OCI-LY1 (cell line): ENCODE data around the gene LRRIQ3.

ENCODE experiments used
- H2AFZ ChIP-seq: fragments of 200-600 bp; sonication (generic), shearing (Covaris generic); 2 replicates; pipeline ENCODE4 v1.6.0; 2014; ENCODE audit warnings: antibody characterized with exemption, mild to moderate bottlenecking, low read length
- H3F3A ChIP-seq: fragments of 200-600 bp; sonication (generic), shearing (Covaris generic); 2 replicates; pipeline ENCODE4 v1.6.0; 2014; ENCODE audit warnings: mild to moderate bottlenecking, antibody characterized with exemption, low read length, moderate library complexity; ENCODE audit not compliant: insufficient read depth
- H3K27ac ChIP-seq: fragments of 200-600 bp; sonication (generic); 2 replicates; pipeline ENCODE4 v1.5.1; 2014; ENCODE audit warnings: low read length, mixed run types, mild to moderate bottlenecking, low read depth; ENCODE audit not compliant: poor library complexity, severe bottlenecking
- H3K27me3 ChIP-seq: fragments of 200-600 bp; sonication (generic); 2 replicates; pipeline ENCODE4 v1.6.0; 2014; ENCODE audit warnings: antibody characterized with exemption, mild to moderate bottlenecking, low read length, moderate library complexity; ENCODE audit not compliant: insufficient read depth
- H3K36me3 ChIP-seq: fragments of 200-600 bp; sonication (generic); 2 replicates; pipeline ENCODE4 v1.6.1; 2014; ENCODE audit warnings: mild to moderate bottlenecking, antibody characterized with exemption, low read length, moderate library complexity, mixed read lengths; ENCODE audit not compliant: insufficient read depth
- H3K4me1 ChIP-seq: fragments of 200-600 bp; sonication (generic); 2 replicates; pipeline ENCODE4 v1.5.1; 2014; ENCODE audit warnings: mild to moderate bottlenecking, low read length, moderate library complexity; ENCODE audit not compliant: insufficient read depth, severe bottlenecking
- H3K4me2 ChIP-seq: fragments of 200-600 bp; sonication (generic), shearing (Covaris generic); 2 replicates; pipeline ENCODE4 v1.6.1; 2014; ENCODE audit warnings: low read length
- H3K4me3 ChIP-seq: fragments of 200-600 bp; sonication (generic); 2 replicates; pipeline ENCODE4 v1.5.1; 2014; ENCODE audit warnings: low read length, low read depth, mild to moderate bottlenecking, mixed read lengths; ENCODE audit not compliant: poor library complexity, severe bottlenecking
- H3K79me2 ChIP-seq: fragments of 200-600 bp; shearing (Covaris generic); 2 replicates; pipeline ENCODE4 v1.6.1; 2016; ENCODE audit warnings: mixed run types, low read length, mixed read lengths; ENCODE audit not compliant: insufficient read depth
- H3K9ac ChIP-seq: fragments of 200-600 bp; sonication (generic), shearing (Covaris generic); 2 replicates; pipeline ENCODE4 v1.6.1; 2014; ENCODE audit warnings: mild to moderate bottlenecking, low read length, mixed read lengths
- H3K9me2 ChIP-seq: fragments of 200-600 bp; sonication (generic), shearing (Covaris generic); 2 replicates; pipeline ENCODE4 v1.6.1; 2014; ENCODE audit warnings: low read depth, mild to moderate bottlenecking, low read length, mixed read lengths
- H3K9me3 ChIP-seq: fragments of 200-600 bp; shearing (Covaris generic); 2 replicates; pipeline ENCODE4 v1.6.1; 2014; ENCODE audit warnings: low read length, mixed read lengths
- H4K20me1 ChIP-seq: fragments of 200-600 bp; sonication (generic), shearing (Covaris generic); 2 replicates; pipeline ENCODE4 v1.6.0; 2016; ENCODE audit warnings: mild to moderate bottlenecking, low read length; ENCODE audit not compliant: insufficient read depth
- CTCF ChIP-seq: fragments of 200-600 bp; sonication (generic), shearing (Covaris generic); IDR thresholded peaks from 2 replicates; pipeline ENCODE4 v1.5.1; 2017; ENCODE audit warnings: mild to moderate bottlenecking, antibody characterized with exemption, low read length, moderate library complexity, mixed read lengths
- EZH2 ChIP-seq: fragments of 200-600 bp; sonication (generic), shearing (Covaris generic); IDR thresholded peaks from 2 replicates; pipeline ENCODE4 v1.8.0; 2017; ENCODE audit warnings: borderline replicate concordance, mixed run types, mild to moderate bottlenecking, antibody characterized with exemption, low read length, moderate library complexity, mixed read lengths

LRRIQ3 gene

GRCh38 chr1:74197657-74198552 is at the start of gene LRRIQ3, which contains the start of gene FPGT:
LRRIQ3 (minus strand) TSS chr1:74198176; CDS start chr1:74183684, 14,492 bp downstream.
FPGT (plus strand) TSS chr1:74198242; CDS start chr1:74198279, 37 bp downstream.
- H3K9ac ChIP-seq: peak within 1 kb of the TSS; percentile 81
- no peaks in the 10 kb centered on the region for H3K79me2 ChIP-seq
- peak within 1 kb of the TSS; percentile 77 for H3K4me3 ChIP-seq
- peak within 1 kb of the TSS; percentile 94 for H2AFZ ChIP-seq
- H3K4me2 ChIP-seq: peak within 1 kb of the TSS; percentile 81
- peaks cover 18% of the 10 kb centered on the region for H3K4me1 ChIP-seq
- no peaks in the 10 kb centered on the region for H3K27me3 ChIP-seq
- H3K36me3 ChIP-seq: no peaks in the 10 kb centered on the region; the same call in 1 of the 2 replicates
- TF ChIP-seq EZH2 (no peak), CTCF (no peak)
- H3K9me2 ChIP-seq: no peaks in the 10 kb centered on the region
- H3F3A ChIP-seq: no peaks in the 10 kb centered on the region
- H3K27ac ChIP-seq: peak within 1 kb of the TSS; percentile 49
- no peaks in the 10 kb centered on the region for H3K9me3 ChIP-seq
- H4K20me1 ChIP-seq: no peaks in the 10 kb centered on the region

- Histone ChIP-seq H3K4me1 (no peaks in the 10 kb centered on the region), H3K27ac (no peak overlapping the region), H3K36me3 (no peaks in the 10 kb centered on the region), H3K4me3 (no peak overlapping the region), H3K9me2 (no peaks in the 10 kb centered on the region), H3K9me3 (no peaks in the 10 kb centered on the region), H4K20me1 (no peaks in the 10 kb centered on the region), H3K4me2 (no peak overlapping the region), H3F3A (no peaks in the 10 kb centered on the region), H3K79me2 (no peaks in the 10 kb centered on the region), H2AFZ (no peak overlapping the region), H3K9ac (no peak overlapping the region), H3K27me3 (no peaks in the 10 kb centered on the region)
- TF ChIP-seq EZH2 (no peak), CTCF (no peak)
These were observed 48.3 kb upstream of the LRRIQ3 start for GRCh38 chr1:74246315-74246714.

- no peaks in the 10 kb centered on the region for H3K4me1 ChIP-seq
- no peaks in the 10 kb centered on the region for H3K9me3 ChIP-seq
- TF ChIP-seq EZH2 (no peak), CTCF (no peak)
- H3K79me2 ChIP-seq: no peaks in the 10 kb centered on the region
- no peak overlapping the region for H3K4me3 ChIP-seq
- no peak overlapping the region for H2AFZ ChIP-seq
- no peaks in the 10 kb centered on the region for H3F3A ChIP-seq
- no peaks in the 10 kb centered on the region for H3K36me3 ChIP-seq
- no peak overlapping the region for H3K4me2 ChIP-seq
- H3K9ac ChIP-seq: no peak overlapping the region
- no peak overlapping the region for H3K27ac ChIP-seq
- no peaks in the 10 kb centered on the region for H4K20me1 ChIP-seq
- no peaks in the 10 kb centered on the region for H3K27me3 ChIP-seq
- H3K9me2 ChIP-seq: no peaks in the 10 kb centered on the region
These were observed 47.3 kb upstream of the LRRIQ3 start for GRCh38 chr1:74245168-74245772.
